ENCODE measurements around the gene INVS. TPM values are rescaled to one million over a fixed set of nuclear protein-coding genes. Genes with fewer than 3 reads are reported as not detected.

INVS gene
- total and polyA plus RNA-seq, 2 of the 13 experiments (the other 11 are each of a cell fraction or from before 2014, with no cell fraction given): 11.3 to 16.3 TPM

- H3K27ac ChIP-seq (ENCODE audit: extremely low read length, insufficient read depth, low read length): no peak overlapping the region
- intact Hi-C loops (cut with micrococcal nuclease; ENCODE audit: unreplicated experiment): no loop called here
- no peak for FAIRE-seq
Measured at GRCh38 chr9:100131216-100131615, 32.2 kb downstream of the INVS start.

GRCh38 chr9:100131875-100132430, 32.9 kb downstream of the INVS start:
- no TSS peak for BruUV-seq (replicated peaks)
- DNase-seq (ENCODE audit: low spot score) (no peak), FAIRE-seq (no peak), ATAC-seq (no peak)
- no peaks in the 10 kb centered on the region for H3K4me1 ChIP-seq (ENCODE audit: insufficient read depth, low read length)
- H3K36me3 ChIP-seq (replicated peaks in 1 of 2; ENCODE audit: control insufficient read depth in 1 of 2, insufficient read depth in 2 of 2, low read length in 2 of 2): peaks cover 0 to 14% of the 10 kb centered on the region in 2 experiments; a peak in 1 of 5 replicates
- ChIA-PET CTCF (ENCODE audit: low intra/inter-chr PET ratio, low total read pairs) (no interaction called here), POLR2A (no interaction called here)
- in situ Hi-C loops (cut with HindIII; ENCODE audit: extremely low pct_ligation_motif_present, low pct_unique_long_range_greater_than_20kb) (no loop called here), intact Hi-C loops (cut with micrococcal nuclease; ENCODE audit: unreplicated experiment) (no loop called here)
- no peak overlapping the region for H3K27ac ChIP-seq (ENCODE audit: extremely low read length, insufficient read depth, low read length)
- over 99% methylated on average over 3 of the region's 3 CpGs for WGBS (ENCODE audit: low lambda C conversion rate)
- no peak overlapping the region for H3K4me2 ChIP-seq (ENCODE audit: low read depth, low read length)
- TF ChIP-seq SOX13 (IDR thresholded peaks at IDR 0.05) (no peak), SOX13 (CRISPR knock-in tag; conservative IDR thresholded peaks at IDR 0.05 in 1 of 2, IDR thresholded peaks at IDR 0.05 in 1 of 2) (no peak), JARID2 (CRISPR knock-in tag; IDR thresholded peaks at IDR 0.05; ENCODE audit: insufficient replicate concordance) (no peak), ZBTB3 (CRISPR knock-in tag; IDR thresholded peaks at IDR 0.05; ENCODE audit: borderline replicate concordance, low read depth) (no peak), ZNF343 (CRISPR knock-in tag; IDR thresholded peaks at IDR 0.05) (no peak), NKX3-1 (CRISPR knock-in tag; IDR thresholded peaks at IDR 0.05) (no peak)
- H3K27me3 ChIP-seq (ENCODE audit: control insufficient read depth in 1 of 2, insufficient read depth in 2 of 2, low read length in 2 of 2): no peaks in the 10 kb centered on the region
- no peak overlapping the region for H3K9ac ChIP-seq (ENCODE audit: insufficient read depth, low read depth, low read length)
- no peaks in the 10 kb centered on the region; the same call in 1 of the 2 replicates for H4K20me1 ChIP-seq (ENCODE audit: insufficient read depth, low read length)
- no peak overlapping the region for H2AFZ ChIP-seq (ENCODE audit: low read length)
- no peak overlapping the region for H3K4me3 ChIP-seq (replicated peaks in 1 of 3; ENCODE audit: insufficient read depth in 1 of 3, low read depth in 2 of 3, low read length in 3 of 3)
- no peaks in the 10 kb centered on the region for H3K79me2 ChIP-seq (ENCODE audit: insufficient read depth, low read length)
- H3K9me3 ChIP-seq (ENCODE audit: low read length): no peaks in the 10 kb centered on the region

More at GRCh38 chr9:100131216-100131615, 32.2 kb downstream of the INVS start:
- DNase-seq (ENCODE audit: low spot score) (no peak), ATAC-seq (no peak)
- in situ Hi-C loops (cut with HindIII; ENCODE audit: extremely low pct_ligation_motif_present, low pct_unique_long_range_greater_than_20kb): no loop called here
- no peaks in the 10 kb centered on the region for H3K4me1 ChIP-seq (ENCODE audit: insufficient read depth, low read length)
- H3K9me3 ChIP-seq (ENCODE audit: low read length): no peaks in the 10 kb centered on the region
- TF ChIP-seq NFIC (IDR thresholded peaks at IDR 0.05; ENCODE audit: low read length) (no peak), ZNF460 (CRISPR knock-in tag; IDR thresholded peaks at IDR 0.05; ENCODE audit: borderline replicate concordance) (no peak), ZNF773 (CRISPR knock-in tag; IDR thresholded peaks at IDR 0.05; ENCODE audit: borderline replicate concordance) (no peak), ZNF891 (CRISPR knock-in tag; IDR thresholded peaks at IDR 0.05) (no peak), ZSCAN12 (CRISPR knock-in tag; IDR thresholded peaks at IDR 0.05) (no peak), HOXA3 (CRISPR knock-in tag; IDR thresholded peaks at IDR 0.05) (no peak), SRF (IDR thresholded peaks at IDR 0.05; ENCODE audit: low read depth, low read length) (no peak), ZNF34 (CRISPR knock-in tag; IDR thresholded peaks at IDR 0.05; ENCODE audit: borderline replicate concordance) (no peak), CEBPB (IDR thresholded peaks at IDR 0.05; ENCODE audit: borderline replicate concordance, low read depth, low read length) (no peak), NAIF1 (CRISPR knock-in tag; IDR thresholded peaks at IDR 0.05; ENCODE audit: borderline replicate concordance) (no peak), ZFP1 (CRISPR knock-in tag; IDR thresholded peaks at IDR 0.05) (no peak), HDAC2 (CRISPR knock-in tag; IDR thresholded peaks at IDR 0.05) (no peak), ZNF362 (CRISPR knock-in tag; IDR thresholded peaks at IDR 0.05; ENCODE audit: borderline replicate concordance) (no peak), ZNF549 (CRISPR knock-in tag; IDR thresholded peaks at IDR 0.05) (no peak)
- no peak overlapping the region for H3K4me2 ChIP-seq (ENCODE audit: low read depth, low read length)
- H3K36me3 ChIP-seq (replicated peaks in 1 of 2; ENCODE audit: control insufficient read depth in 1 of 2, insufficient read depth in 2 of 2, low read length in 2 of 2): peaks cover 1 to 14% of the 10 kb centered on the region in 2 experiments; a peak in 1 of 5 replicates
- H3K4me3 ChIP-seq (replicated peaks in 1 of 3; ENCODE audit: insufficient read depth in 1 of 3, low read depth in 2 of 3, low read length in 3 of 3): no peak overlapping the region
- H3K9ac ChIP-seq (ENCODE audit: insufficient read depth, low read depth, low read length): no peak overlapping the region
- 92% methylated on average over 1 of the region's 1 CpG for WGBS (ENCODE audit: low lambda C conversion rate)
- ChIA-PET POLR2A (no interaction called here), CTCF (ENCODE audit: low intra/inter-chr PET ratio, low total read pairs) (no interaction called here)
- no peaks in the 10 kb centered on the region for H3K27me3 ChIP-seq (ENCODE audit: control insufficient read depth in 1 of 2, insufficient read depth in 2 of 2, low read length in 2 of 2)
- no TSS peak for BruUV-seq (replicated peaks)
- no peaks in the 10 kb centered on the region; the same call in 1 of the 2 replicates for H4K20me1 ChIP-seq (ENCODE audit: insufficient read depth, low read length)
- no peak overlapping the region for H2AFZ ChIP-seq (ENCODE audit: low read length)
- no peaks in the 10 kb centered on the region for H3K79me2 ChIP-seq (ENCODE audit: insufficient read depth, low read length)

Data from HepG2 (cell line).